GM19455 (cell line): Measurements from ENCODE around the gene PFDN4.

ENCODE experiments used
- ATAC-seq: cut with Tn5 transposase; IDR thresholded peaks from one replicate; pipeline ENCODE4 v1.9.1; 2021; ENCODE audit not compliant: unreplicated experiment

PFDN4 gene, protein sequence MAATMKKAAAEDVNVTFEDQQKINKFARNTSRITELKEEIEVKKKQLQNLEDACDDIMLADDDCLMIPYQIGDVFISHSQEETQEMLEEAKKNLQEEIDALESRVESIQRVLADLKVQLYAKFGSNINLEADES

DNA sequence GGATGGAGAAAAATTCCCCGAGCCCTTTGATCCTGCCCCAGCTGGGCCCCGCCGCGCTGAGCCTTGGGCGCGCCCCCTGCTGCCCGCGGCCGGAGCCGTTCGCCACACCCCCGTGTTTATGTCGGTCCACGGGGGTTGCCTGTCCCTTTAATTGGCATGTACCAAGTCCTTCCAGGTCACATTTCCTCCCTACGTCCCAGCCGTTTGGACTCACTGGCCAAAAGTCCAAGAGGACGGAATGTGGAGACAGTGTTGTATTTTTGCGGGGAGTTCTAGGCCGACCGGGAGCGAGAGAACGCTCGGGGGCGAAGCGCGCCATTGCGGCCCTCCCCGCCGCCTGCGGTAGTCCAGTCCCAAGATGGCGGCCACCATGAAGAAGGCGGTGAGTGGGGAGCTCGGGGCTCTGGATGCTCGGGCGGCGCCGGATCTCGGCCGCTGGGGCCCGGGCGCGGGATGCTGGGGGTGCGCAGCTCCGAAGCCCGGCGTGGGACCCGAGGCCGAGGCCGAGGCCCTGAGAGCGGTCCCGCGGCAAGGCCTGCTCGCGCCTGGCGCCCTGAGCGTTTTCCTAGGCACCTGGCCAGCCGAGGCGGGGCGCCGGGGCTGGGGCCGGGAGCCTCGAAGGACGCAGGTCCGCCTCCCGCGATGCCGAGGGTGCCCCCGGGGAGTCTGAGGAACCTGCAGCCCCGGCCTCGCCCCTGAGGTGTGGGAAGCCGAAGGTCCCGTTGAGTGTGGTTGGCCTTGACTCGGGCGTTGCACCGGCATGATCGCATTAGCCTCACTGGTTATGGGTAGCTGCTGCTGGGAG lies at the start of gene PFDN4:
Gene PFDN4 (plus strand): TSS at position 345 of the 805 bp plus-strand sequence. CDS start 14 bp downstream, at position 359.
- peak; percentile 97 for ATAC-seq

DNA sequence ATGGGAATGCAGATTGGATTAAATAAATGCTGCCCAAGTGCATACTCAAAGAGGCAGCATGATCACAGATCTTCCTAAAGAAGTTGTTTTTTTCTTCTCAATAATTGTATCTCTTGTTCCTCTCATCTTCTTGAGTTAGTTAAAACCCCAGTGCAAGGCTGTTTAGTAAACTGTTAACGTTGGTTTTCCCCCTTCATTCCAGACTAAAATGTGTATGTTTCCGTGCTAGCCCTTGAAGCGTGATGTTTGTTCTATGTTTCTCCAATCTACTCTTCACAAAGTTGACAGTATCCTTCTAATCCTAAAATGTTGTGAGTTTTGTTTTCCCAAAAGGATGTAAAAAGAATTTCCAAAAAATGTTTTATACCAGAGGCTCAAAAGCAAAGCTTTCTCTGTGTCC lies 49.7 kb upstream of the PFDN4 start:
- no peak for ATAC-seq

DNA sequence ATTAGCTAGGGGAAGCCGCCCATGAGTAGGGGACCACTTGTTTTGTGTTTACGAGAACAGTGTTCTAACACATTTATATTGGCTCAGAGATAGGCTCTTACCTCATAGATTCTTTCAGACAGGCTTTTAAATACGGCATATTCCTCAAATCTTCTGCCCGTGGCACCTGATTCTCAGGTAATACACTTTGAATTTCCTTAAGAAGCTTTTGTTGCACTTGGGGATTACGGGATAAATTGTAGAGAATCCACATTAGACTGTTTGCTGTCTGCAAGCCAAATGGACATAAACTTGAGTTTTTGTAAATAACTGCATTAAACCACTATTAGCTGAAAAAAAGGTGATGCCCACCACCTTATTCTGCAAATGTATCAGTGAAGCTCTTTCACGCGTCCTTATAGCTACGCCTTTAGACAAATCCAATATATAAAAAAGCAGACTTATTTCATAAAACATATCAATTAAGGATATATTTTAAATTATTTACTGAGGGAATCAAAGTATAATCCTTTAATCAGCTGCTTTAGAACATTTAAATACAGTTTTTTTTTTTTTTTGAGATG lies 49.0 kb upstream of the PFDN4 start:
- no peak for ATAC-seq

DNA sequence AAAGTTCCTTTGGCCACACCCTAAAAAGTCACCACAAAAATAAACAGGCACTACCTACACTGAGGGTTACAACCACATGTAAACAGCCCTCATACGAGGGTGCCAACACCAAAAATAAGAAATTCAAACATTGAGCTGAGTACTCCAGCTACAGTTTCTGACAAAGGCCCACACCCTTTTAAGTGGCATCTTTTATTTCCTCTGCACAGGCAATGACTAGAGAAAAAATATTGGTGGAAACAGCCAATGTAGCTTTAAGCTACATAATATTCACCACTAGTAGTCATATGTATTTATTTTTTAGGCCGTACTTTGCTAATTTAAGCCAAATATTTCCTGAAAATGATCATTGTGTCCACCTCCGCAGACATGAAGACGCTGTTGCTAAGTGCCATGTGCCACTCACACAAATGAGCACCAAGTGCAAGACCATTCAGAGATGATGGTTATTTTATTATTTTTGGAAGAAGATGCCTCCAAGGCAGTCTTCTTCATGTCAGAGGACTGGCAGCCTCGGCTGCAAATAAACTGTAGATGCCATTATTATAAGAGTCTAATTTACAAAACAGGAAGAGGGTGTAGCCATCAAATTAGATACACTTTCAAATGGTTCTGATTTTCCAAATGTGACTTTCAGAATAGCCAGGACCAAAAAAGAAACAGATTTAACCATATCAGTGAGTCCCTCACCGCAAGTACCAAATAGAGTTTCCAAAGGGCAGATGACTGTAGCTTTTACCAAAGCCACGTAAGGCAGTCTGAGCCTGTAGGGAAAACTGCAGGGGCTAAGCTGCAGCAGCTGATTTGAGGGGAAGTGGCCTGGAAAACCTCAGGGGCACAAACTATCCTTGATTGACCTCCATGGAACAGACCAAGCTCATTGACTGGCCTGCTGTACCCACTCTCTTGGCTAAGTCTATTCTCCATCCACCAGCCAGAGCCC lies 47.6 kb upstream of the PFDN4 start:
- no peak for ATAC-seq

DNA sequence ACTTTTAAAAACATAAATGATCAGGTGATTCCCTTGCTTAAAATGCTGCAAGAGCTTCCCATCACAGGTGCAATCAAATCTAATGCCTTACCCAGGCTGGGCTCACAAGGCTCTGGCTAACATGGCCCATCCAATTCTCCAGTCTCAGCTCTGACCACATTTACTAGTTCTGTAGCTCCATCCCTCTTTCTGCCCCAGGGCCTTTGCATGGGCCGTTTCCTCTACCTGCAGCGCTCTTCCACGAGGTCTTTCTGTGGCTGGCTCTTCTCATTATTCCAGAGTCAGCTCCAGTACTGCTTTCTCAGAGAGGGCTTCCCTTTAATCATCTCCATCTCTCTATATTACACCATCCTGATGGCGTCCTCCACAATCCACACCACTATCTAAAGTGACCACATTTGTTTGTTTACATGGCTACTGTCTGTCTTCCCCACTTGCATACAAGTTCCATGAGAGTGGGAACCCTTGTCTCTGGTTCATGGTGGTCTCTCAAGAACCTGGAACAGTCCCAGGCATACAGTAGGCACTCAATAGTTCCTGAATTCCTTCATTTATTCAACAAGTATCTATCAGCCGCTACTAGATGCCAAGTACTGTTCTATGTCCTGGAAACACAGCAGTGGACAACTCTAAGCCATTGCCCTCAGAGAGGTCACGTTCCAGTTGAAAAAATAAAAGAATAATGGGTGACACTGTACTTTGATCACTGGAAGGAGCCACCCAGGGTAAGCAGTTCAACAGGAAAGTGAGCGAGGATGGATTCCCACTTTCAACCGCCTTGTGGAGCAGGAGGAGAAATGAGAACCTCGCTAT lies 46.7 kb upstream of the PFDN4 start:
- no peak for ATAC-seq

DNA sequence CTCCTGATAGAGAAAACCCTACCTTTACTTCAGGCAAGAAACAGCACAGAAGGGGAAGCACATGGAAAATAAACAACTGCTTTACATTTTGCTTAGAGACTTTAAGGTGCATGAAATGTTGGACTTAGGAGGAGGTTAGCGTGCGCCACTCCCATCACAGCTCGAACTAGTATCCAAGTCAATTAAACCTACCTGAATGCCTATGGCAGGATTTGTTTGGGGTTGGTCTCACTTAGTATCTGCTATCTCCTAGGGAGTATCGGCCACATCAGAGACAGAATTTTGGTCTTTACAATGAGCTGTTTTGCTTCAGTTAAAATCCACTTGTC lies 46.1 kb upstream of the PFDN4 start:
- no peak for ATAC-seq

DNA sequence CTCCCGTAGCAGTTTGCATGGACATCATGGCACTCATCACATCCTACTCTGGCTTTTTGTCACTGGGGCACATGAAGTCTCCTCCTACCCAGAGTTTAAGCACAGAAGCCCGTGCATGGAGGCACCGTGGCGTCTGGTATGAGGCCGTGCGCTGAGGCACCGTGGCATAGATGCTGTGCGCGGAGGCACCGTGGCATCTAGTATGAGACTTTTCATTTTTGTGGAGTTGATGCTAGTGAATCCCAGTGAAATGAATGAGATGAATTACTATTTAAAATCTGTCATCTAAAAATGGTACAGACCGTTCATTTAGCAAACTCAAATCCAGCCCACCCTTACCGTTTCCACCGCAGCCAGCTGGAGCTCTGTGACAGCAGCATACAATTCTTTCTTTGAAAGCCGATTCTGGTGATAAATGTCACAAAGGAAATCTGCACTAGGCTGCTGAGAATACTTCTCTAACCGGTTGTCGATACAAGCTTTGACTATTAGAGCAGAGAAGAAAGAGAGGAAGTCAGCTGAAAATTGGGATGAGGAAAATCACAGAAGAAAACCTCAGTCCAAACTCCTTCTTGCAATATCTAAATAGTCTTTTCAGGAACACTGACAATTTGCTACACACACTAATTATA lies 45.4 kb upstream of the PFDN4 start:
- ATAC-seq, result no peak

DNA sequence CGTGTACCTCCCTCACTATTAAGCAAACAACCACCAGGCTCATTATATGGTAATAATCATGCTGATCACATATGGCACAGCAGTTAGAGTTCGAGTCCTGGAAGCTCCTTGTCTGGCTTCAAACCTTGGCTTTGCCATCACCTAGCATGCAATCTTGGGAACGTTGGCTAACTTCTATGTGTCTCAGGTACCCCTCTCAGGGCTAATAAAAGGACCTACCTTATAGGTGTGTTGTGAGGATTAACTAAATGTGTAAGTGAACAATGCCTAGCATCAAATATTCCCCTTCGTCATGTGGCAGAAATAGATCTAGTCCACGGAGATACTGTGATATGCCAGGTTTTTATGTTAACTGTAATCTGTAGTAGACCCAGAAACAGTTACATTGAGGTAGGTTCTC lies 44.5 kb upstream of the PFDN4 start:
- no peak for ATAC-seq

DNA sequence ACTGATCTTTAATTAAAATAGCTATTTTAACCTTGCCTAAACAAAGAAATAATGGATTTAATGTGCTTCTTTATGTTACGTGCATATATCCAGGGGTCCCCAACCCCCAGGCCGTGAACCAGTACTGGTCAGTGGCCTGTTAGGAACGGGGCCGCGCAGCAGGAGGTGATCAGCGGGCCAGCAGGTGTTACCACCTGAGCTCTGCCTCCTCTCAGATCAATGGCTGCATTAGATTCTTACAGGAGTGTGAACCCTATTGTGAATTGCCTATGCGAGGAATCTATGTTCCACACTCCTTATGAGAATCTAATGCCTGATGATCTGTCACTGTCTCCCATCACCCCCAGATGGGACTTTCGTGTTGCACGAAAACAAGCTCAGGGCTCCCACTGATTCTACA lies 42.9 kb upstream of the PFDN4 start:
- no peak for ATAC-seq

DNA sequence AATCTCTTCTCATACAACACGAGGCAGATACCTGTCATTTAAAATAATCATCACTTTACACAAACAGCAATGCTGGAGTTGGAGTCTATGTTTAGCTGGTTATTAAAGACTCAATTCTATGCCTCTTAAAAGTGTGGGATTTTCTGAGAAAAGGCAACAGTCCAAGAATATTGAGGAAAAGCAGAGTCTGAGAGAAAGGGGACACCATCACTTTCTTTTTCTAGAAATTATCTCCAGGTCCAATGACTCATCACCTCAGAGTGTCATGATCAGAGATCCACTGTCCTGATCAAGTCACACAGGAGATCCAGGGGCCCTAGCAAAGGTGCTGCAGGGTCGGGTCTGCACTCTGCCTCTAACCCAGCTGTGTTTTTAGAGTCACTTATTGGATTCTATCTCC lies 42.1 kb upstream of the PFDN4 start:
- ATAC-seq, result no peak

DNA sequence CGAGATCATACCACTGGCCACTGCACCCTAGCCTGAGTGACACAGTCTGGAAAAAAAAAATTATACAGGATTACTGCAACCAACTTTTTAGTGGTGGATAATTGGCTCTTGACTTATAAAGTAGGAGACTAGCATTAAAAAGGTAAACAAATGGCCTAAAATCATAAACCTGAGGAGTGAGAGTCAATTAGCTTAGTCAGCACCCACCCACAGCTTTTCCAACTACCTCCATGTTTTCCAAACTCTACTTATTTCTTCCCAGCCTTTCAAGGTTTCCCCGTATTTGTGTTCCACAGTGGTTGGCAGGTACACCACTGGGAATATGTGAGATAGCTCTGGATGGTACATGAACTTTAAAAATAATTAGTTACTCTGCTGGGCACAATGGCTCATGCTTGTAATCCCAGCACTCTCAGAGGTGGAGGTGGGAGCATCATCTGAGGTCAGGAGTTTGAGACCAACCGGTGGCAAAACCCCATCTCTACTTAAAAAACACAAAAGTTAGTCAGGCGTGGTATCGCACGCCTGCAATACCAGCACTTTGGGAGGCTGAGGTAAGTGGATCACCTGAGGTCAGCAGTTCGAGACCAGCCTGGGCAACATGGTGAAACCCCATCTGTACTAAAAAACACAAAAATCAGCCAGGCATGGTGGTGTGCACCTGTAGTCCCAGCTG lies 40.8 kb upstream of the PFDN4 start:
- no peak for ATAC-seq

DNA sequence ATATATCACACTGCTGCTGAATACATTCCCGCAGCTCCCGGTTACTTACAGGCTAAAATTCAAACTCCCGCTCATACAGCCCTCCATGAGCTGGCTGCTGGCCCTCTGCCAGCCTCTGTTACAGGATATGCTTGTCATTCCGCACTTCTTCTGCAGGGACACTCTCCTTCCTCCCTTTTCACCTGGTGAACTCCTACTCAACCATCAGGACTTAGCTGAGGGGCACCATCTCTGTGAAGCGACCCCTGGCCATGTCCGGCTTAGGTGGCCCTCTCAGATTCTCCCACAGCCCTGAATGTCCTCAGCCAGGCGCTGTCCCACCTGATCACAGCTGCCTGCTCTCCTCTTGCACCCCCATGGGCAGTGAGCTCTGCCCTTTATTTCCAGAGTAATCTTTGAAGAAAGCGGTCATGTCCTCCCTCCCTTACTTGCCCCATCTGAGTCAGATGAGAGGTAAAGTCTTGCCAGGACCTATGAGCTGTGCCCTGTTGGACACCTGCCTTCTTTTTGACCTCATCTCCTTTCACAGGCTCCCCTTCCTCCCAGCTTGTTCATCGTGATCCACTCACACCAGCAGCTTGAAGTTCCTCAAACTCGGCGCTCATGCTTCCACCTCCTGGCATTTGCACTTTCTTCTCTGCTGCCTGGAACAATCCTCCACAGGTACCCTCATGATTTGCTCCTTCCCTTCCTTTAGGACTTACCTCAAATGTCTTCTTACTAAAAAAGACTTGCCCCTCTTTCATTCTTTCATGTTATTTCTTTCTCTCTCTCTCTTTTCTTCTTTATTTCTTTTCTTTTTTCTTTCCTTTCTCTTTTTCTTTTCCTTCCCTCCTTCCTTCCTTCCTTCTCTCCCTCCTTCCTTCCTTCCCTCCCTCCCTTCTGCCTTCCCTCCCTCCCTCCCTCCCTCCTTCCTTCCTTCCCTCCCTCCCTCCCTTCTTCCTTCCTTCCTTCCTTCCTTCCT lies 39.7 kb upstream of the PFDN4 start:
- ATAC-seq, result no peak

DNA sequence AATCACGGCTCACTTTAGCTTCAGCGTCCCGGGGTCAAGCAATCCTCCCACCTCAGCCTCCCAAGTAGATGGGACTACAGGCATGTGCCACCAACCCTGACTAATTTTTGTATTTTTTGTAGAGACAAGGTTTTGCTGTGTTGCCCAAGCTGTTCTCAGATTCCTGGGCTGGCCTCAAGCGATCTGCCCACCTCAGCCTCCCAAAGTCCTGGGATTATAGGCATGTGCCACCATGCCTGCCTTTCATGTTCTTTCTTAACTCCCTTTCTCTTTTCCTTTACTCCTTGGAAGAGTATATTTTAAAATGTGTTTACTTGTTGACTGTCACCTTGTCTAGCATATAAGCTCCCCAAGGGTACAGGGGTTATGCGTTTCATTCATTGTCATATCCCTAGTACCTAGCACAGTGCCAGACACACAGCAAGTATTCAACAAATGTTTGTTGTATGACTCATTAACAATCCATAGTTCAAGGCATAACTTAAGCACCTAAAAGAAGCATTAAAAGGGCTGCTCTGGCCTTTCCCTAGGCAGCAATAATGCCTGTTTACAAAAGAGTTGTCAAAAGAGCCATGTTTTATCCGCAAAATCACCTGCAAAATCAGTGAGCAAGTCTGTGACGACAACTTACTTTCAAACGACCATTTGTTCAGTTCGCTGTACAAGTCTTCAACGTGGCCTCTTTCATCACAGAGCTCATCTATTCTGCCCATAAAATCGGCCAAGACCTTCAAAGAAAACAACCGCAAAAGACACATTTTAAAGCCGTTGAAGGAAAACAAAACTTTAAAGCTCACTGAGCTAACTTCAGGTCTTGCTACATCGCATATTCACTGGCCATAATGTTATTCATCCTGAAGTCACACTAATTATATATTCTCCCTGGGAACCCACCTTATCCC lies 38.7 kb upstream of the PFDN4 start:
- ATAC-seq, result no peak

DNA sequence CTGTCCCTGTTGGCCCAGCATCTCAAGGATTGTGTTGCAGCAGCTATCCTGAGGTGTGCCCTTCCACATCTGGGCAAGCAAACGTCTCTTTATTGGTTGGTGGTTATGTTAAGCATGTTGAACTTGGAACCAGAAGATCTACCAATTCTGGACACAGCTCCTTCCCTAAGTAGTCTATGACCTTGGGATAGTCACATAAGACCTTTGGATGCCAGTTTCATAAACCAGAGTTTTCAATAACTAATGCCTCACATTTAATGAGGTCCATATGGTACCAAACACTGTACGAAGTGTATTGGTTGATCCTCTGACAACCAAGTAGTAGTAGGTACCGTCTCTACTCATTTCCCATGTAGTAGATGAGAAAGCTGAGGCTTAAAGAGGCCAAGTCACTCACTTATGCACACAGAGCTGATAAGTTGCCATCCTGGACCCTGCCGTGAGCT lies 37.8 kb upstream of the PFDN4 start:
- no peak for ATAC-seq

DNA sequence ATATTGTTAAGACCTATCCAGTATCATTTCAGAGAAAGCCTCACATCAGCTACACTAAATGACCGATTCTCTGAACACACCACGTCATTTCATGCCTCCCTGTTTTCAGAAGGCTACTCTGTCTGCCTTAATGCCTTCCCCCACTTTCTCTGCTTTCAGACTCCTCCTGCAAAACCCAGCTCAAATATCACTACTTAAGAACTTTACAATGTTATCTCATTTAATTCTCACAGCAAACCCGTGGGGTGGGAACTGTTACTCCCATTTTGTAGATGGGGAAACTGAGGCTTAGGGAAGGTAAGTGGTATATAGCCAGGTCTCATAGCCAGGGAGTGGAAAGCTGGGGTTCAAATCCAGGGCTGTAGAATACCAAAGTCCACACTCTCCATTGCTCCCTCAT lies 36.9 kb upstream of the PFDN4 start:
- ATAC-seq, result no peak

DNA sequence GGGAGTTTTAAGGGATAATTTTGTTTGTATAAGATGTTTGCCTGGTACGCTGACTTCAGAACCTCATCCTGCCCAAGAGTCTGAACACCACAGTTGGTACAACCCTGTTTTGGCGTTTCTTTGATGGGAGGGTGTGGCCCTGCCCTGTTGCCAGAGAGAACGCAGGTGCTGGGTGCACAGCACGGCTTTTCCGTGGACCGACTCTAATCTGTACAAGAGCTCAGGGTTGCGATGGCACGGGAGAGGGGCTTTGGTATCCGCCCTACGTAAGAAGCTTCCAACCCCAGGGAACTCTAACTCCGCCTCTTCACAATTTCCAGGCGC lies 35.4 kb upstream of the PFDN4 start:
- ATAC-seq, result no peak

DNA sequence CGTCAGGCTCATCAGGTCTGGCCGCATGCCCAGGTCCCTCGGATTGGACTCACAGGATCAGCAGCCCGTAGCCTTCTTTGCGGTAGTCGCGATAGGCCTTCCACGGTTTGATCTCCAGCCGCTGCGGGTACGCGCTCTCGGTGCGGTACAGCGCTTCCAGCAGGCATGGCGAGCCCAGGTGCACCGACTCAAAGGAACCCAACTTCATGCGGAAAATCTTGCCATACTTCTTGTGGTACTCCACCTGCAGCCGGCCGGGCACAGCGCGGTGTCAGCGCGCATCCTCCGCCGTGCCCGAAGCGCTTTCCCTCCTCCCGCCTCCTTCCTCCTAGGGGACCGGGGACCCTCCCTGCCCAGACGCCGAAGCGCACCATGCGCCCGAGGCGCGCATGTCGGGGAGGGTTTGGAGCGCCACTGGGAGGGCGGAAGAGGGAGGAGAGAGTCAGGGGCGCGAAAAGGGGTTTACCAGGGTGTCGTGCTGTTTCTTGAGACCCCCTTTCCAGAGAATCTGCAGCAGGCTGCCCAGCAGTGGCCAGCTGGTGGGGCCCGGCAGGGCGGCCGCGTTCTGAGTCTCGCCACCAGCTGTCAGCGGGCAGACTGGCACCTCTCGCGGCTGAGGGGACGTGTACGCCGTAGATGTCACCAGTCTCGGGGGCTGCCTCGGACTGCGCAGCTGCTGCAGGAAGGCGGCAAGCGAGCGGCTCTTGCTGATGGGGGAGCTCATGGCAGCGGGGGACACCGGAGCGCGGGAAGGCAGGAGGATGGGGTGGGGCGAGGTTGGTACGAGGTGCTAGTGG lies 34.8 kb upstream of the PFDN4 start:
- ATAC-seq, result no peak
